GM12874 (cell line): ENCODE results near the gene ARNT2.

Experiments used
- CTCF ChIP-seq: IDR thresholded peaks from 2 replicates; pipeline ENCODE4 v1.5.1; 2011; ENCODE audit warnings: low read depth, mild to moderate bottlenecking, control low read depth, low read length, moderate library complexity; ENCODE audit not compliant: insufficient read depth

The ARNT2 gene

DNA sequence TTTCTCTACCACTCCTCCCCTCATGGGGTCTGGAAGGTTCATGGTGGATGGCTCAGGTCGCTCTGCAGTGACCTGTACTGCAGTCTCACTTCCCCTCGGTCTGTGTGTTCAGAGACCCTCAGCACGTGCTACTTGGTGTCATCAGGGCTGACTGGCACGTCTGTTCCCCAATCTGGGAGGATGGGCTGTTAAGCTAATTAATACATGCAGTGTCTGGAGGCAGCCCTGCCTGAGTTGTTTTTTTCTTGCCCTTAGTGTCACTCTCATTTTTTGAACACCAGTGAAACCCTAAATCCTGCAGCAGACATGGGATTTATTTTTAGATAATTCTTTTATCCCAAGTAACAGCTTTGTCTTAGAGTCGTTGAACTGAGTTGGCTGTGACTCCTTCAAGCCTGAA is 64.6 kb downstream of the ARNT2 start:
- TF ChIP-seq CTCF = no peak

GRCh38 chr15:80471881-80472280 is 67.7 kb downstream of the ARNT2 start:
- TF ChIP-seq CTCF = no peak

- no peak for TF ChIP-seq CTCF
Measured at GRCh38 chr15:80473286-80474223, 69.4 kb downstream of the ARNT2 start.

- no peak for TF ChIP-seq CTCF
Measured at GRCh38 chr15:80474224-80475215, 70.3 kb downstream of the ARNT2 start.

GRCh38 chr15:80475572-80475971 is 71.4 kb downstream of the ARNT2 start:
- TF ChIP-seq CTCF = no peak

- no peak for TF ChIP-seq CTCF
Measured at GRCh38 chr15:80476036-80476435, 71.9 kb downstream of the ARNT2 start.

GRCh38 chr15:80478075-80478474 is 73.9 kb downstream of the ARNT2 start:
- TF ChIP-seq CTCF = no peak
